Lung (tissue), 12 donors: ENCODE measurements around the gene LRSAM1. TPM values are rescaled to one million over a fixed set of nuclear protein-coding genes. Genes with fewer than 3 reads are reported as not detected.

ENCODE experiments used
- ATAC-seq: fragments of 200-7000 bp; cut with Tn5 transposase; one replicate; pipeline ENCODE4 v1.9.1; 2020; ENCODE audit warnings: moderate number of reproducible peaks; ENCODE audit not compliant: insufficient read depth, low FRiP score
- DNase-seq, 3 donors: peaks; one replicate each; pipeline ENCODE4 v3.0.0-alpha.2; 2013 to 2017
- H3K27ac ChIP-seq, 2 donors: one replicate each; pipeline ENCODE4 v1.5.1; 2013; ENCODE audit warnings: mild to moderate bottlenecking in 2 of 2, moderate library complexity in 2 of 2, control low read depth in 1 of 2, inconsistent platforms in 1 of 2, low read depth in 1 of 2, low read length in 1 of 2
- H3K27me3 ChIP-seq, 3 donors: one replicate each; pipeline ENCODE4 v1.5.1; 2013; ENCODE audit warnings: low read length in 2 of 3; ENCODE audit not compliant: control insufficient read depth in 3 of 3, insufficient read depth in 3 of 3
- H3K36me3 ChIP-seq, 4 donors: one replicate each; pipeline ENCODE4 v1.5.1; 2013; ENCODE audit warnings: low read length in 4 of 4, mild to moderate bottlenecking in 1 of 4, moderate library complexity in 1 of 4; ENCODE audit not compliant: control insufficient read depth in 4 of 4, insufficient read depth in 4 of 4
- H3K4me1 ChIP-seq, 5 donors: one replicate each; pipeline ENCODE4 v1.5.1; 2013; ENCODE audit warnings: low read length in 5 of 5, mild to moderate bottlenecking in 2 of 5, moderate library complexity in 1 of 5; ENCODE audit not compliant: control insufficient read depth in 5 of 5, insufficient read depth in 5 of 5
- H3K4me3 ChIP-seq: one replicate; pipeline ENCODE4 v1.5.1; 2013; ENCODE audit warnings: mild to moderate bottlenecking, control low read depth, moderate library complexity
- H3K9ac ChIP-seq, 2 donors: one replicate each; pipeline ENCODE4 v1.5.1; 2013; ENCODE audit warnings: low read length in 2 of 2, control low read depth in 1 of 2; ENCODE audit not compliant: insufficient read depth in 1 of 2
- H3K9me3 ChIP-seq, 4 donors: one replicate each; pipeline ENCODE4 v1.5.1; 2013; ENCODE audit warnings: low read length in 3 of 4, mild to moderate bottlenecking in 1 of 4, moderate library complexity in 1 of 4; ENCODE audit not compliant: control insufficient read depth in 4 of 4, insufficient read depth in 3 of 4
- WGBS, 2 donors: extraction: QIAGEN DNeasy Blood & Tissue Kit; methylation state at CpG; one replicate each; pipeline ENCODE4 v1.1.7; 2013; 5-methylcytosine and 5-hydroxymethylcytosine counted together
- polyA plus RNA-seq, 2 donors: library from polyadenylated mRNA; stranded (reverse); fragments of 200-250 nt; gene quantifications; one replicate each; pipeline ENCODE4 v1.2.1, GENCODE V29; 2013
- total RNA-seq, 2 donors: library from RNA; depleted of rRNA in 1 of 2; stranded (reverse); fragments of >200 nt in 1 of 2; gene quantifications; one replicate each; pipeline ENCODE4 v1.2.1, GENCODE V29; 2014 to 2021
- TF ChIP-seq, protein P1 (sequence below): IDR thresholded peaks from 2 replicates; pipeline ENCODE4 v1.5.1; 2012; ENCODE audit warnings: mild to moderate bottlenecking; ENCODE audit errors: control extremely low read depth, extremely low read depth
- donor health status: control.
- donor health status: control.
- donor health status: Bipolar disorder and iron deficiency.
- donor health status: healthy.
- donor health status: DM: yes; HTN: yes; CAD: no.

LRSAM1 gene
- total and polyA plus RNA-seq, 4 donors, result 13.5 to 24.5 (median 18.0) TPM

DNA sequence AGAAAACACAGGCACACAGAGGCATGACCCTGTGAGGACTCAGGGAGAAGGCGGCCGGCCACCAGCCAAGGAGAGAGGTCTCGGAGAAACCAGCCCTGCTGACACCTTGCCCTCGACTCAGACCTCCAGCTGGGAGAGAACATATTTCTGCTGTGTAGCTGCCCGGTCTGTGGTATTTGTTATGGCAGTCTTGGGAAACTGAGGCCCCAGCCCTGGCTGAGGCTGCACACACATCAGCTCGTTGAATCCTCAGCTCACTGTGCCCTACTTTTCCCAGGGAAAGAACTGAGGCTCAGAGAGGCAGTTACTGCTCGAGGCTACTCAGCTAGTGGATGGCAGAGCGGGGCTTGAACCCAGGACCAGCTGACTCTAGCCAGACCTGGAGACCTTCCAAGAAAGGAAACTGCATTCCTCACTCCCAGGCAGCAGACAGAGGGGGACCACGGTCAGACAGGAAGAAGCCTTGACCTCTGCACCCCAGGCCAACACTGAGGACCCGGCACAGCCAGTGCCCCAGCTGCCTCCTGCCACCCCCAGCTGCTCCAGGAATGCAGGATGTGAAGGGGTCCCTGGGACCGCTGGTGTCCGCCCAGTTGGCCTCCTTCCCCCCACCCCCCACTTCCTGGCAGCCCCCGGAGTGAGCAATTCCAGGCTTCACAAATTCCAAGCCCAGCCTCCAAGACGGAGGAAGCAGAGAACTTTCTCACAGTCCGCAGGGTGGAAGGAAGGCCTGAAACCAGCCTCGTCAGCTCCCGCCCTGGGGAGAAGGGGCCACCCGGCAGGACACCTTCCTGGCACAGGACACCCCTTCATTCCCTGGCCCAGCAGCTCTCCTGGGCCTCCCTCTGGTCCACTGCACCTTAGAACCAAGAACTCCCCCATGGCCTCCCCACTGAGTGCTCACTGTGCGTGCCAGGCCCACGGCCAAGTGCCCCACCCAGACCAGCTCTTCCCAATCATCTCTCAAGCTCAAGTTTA, 69.9 kb downstream of the LRSAM1 start:
- 54 to 68% methylated on average over 20 of the region's 20 CpGs for WGBS, 2 donors
- no peaks in the 10 kb centered on the region for H3K27me3 ChIP-seq
- H3K36me3 ChIP-seq, result peaks cover 0 to 54% (median 35%) of the 10 kb centered on the region in 4 donors
- peaks cover 0 to 10% (median 3%) of the 10 kb centered on the region in 4 donors for H3K9me3 ChIP-seq
- ATAC-seq, result no peak
- H3K27ac ChIP-seq, result peak overlapping the region; percentile 69 to 84
- peak overlapping the region in 1 of 2 donors; percentile 5 for H3K9ac ChIP-seq
- H3K4me1 ChIP-seq, result peaks cover 0 to 29% (median 17%) of the 10 kb centered on the region in 5 donors
- DNase-seq, result peak; percentile 91 to 94 (median 93)
- TF ChIP-seq, protein P1, sequence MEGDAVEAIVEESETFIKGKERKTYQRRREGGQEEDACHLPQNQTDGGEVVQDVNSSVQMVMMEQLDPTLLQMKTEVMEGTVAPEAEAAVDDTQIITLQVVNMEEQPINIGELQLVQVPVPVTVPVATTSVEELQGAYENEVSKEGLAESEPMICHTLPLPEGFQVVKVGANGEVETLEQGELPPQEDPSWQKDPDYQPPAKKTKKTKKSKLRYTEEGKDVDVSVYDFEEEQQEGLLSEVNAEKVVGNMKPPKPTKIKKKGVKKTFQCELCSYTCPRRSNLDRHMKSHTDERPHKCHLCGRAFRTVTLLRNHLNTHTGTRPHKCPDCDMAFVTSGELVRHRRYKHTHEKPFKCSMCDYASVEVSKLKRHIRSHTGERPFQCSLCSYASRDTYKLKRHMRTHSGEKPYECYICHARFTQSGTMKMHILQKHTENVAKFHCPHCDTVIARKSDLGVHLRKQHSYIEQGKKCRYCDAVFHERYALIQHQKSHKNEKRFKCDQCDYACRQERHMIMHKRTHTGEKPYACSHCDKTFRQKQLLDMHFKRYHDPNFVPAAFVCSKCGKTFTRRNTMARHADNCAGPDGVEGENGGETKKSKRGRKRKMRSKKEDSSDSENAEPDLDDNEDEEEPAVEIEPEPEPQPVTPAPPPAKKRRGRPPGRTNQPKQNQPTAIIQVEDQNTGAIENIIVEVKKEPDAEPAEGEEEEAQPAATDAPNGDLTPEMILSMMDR, result no peak
- H3K4me3 ChIP-seq, result no peak overlapping the region

DNA sequence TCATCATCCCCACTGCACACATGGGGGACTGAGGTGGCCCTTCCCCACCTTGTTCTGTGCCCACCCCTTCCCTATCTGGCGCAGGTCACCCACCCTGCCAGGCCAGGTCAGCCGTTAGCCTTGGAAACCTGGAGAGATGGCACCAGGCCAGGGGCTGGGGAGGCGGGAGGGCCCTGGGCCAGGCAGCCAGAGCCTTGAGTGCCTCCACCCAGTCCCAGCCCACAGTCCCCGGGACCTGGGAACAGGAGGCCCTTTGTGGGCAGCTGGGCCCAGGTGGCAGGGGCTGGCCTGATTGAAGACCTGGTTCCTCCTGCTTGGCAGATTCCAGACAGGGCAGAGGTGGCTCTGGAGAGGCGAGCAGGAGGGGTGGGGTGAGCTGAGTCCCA, 70.6 kb downstream of the LRSAM1 start:
- no peak overlapping the region for H3K4me3 ChIP-seq
- peak overlapping the region; percentile 69 to 82 for H3K27ac ChIP-seq
- ATAC-seq (no peak), DNase-seq (peak in 1 of 3 donors; percentile 49)
- peaks cover 0 to 33% (median 17%) of the 10 kb centered on the region in 5 donors for H3K4me1 ChIP-seq
- 45 to 70% methylated on average over 4 to 5 of the region's 5 CpGs for WGBS, 2 donors
- H3K9me3 ChIP-seq, result peaks cover 0 to 10% (median 3%) of the 10 kb centered on the region in 4 donors
- TF ChIP-seq, protein P1, result no peak
- no peak overlapping the region for H3K9ac ChIP-seq
- no peaks in the 10 kb centered on the region for H3K27me3 ChIP-seq
- H3K36me3 ChIP-seq, result peaks cover 0 to 52% (median 38%) of the 10 kb centered on the region in 4 donors

DNA sequence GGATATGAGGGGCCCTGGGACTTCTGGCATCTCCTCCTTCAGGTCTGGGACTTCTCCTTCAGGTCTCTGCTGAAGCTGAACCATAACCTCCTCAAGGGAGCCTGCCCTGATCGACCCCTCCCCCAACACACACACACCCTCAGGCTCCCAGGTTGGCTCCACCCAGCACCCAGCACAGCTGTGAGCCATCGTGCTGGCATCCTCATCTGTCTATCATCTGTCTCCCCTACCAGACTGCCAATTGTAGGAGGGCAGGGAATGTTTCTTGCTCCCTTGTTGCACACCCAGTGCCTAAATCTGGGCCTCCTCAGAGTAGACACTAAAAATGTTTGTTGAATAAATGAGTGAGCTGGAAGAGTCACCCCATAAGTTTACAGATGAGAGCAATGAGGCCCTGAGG, 71.4 kb downstream of the LRSAM1 start:
- no peak for ATAC-seq
- Histone ChIP-seq H3K9ac (no peak overlapping the region), H3K36me3 (peaks cover 0 to 52% (median 38%) of the 10 kb centered on the region in 4 donors), H3K4me3 (no peak overlapping the region), H3K27ac (peak overlapping the region in 1 of 2 donors; percentile 82), H3K9me3 (peaks cover 0 to 10% (median 3%) of the 10 kb centered on the region in 4 donors), H3K27me3 (no peaks in the 10 kb centered on the region), H3K4me1 (peaks cover 0 to 39% (median 21%) of the 10 kb centered on the region in 5 donors)
- WGBS, 2 donors, result 57 to 77% methylated on average over 2 of the region's 2 CpGs
- no peak for DNase-seq
- TF ChIP-seq, protein P1, result no peak
